Measurements from ENCODE around the gene RAB20. TPM values are rescaled to one million over a fixed set of nuclear protein-coding genes. Genes with fewer than 3 reads are reported as not detected.
"Not testable (repeated sequence)": the region's sequence is repeated elsewhere in the genome, so short reads cannot be mapped to it uniquely, and the experiment has no call there.

Gene RAB20
- polyA plus RNA-seq, 6 donors from 2014 or later: 0.74 to 3.4 (median 2.0) TPM; not detected in 1

- H3K4me3 Mint-ChIP-seq: no peak overlapping the region
- DNase-seq (no peak), ATAC-seq (ENCODE audit: low read depth in 2 of 2) (no peak)
- H3K36me3 Mint-ChIP-seq: peaks cover 5 to 17% of the 10 kb centered on the region in 2 donors
- H3K4me1 Mint-ChIP-seq: no peaks in the 10 kb centered on the region
- H3K27ac Mint-ChIP-seq: peak overlapping the region in 2 of 6 donors; percentile 16 to 62
- H3K9me3 Mint-ChIP-seq: peaks cover 0 to 22% (median 5%) of the 10 kb centered on the region in 7 donors
- peaks cover 0 to 31% (median 5%) of the 10 kb centered on the region in 3 donors for H3K27me3 Mint-ChIP-seq
These were observed 58.3 kb downstream of the RAB20 start for GRCh38 chr13:110503037-110503901.

- Mint-ChIP-seq H3K36me3 (peaks cover 5 to 17% of the 10 kb centered on the region in 2 donors), H3K4me1 (no peaks in the 10 kb centered on the region), H3K4me3 (no peak overlapping the region), H3K27ac (no peak overlapping the region), H3K9me3 (peaks cover 0 to 22% (median 5%) of the 10 kb centered on the region in 7 donors), H3K27me3 (peaks cover 0 to 21% (median 5%) of the 10 kb centered on the region in 3 donors)
- ATAC-seq (ENCODE audit: low read depth in 2 of 2) (no peak), DNase-seq (no peak)
These were observed 60.3 kb downstream of the RAB20 start for GRCh38 chr13:110501188-110501587.

- H3K9me3 Mint-ChIP-seq: peaks cover 0 to 22% (median 5%) of the 10 kb centered on the region in 7 donors
- no peaks in the 10 kb centered on the region for H3K4me1 Mint-ChIP-seq
- no peak for ATAC-seq (ENCODE audit: low read depth in 2 of 2)
- no peak overlapping the region for H3K4me3 Mint-ChIP-seq
- peaks cover 0 to 14% (median 5%) of the 10 kb centered on the region in 3 donors for H3K27me3 Mint-ChIP-seq
- no peak for DNase-seq
- H3K27ac Mint-ChIP-seq: peak overlapping the region in 1 of 6 donors; percentile 29
- peaks cover 5 to 17% of the 10 kb centered on the region in 2 donors for H3K36me3 Mint-ChIP-seq
These were observed 61.2 kb downstream of the RAB20 start for GRCh38 chr13:110500341-110500740.

GRCh38 chr13:110499621-110500281 is 61.8 kb downstream of the RAB20 start:
- H3K27ac Mint-ChIP-seq: peak overlapping the region in 1 of 6 donors; percentile 29

GRCh38 chr13:110498765-110499164 is 62.8 kb downstream of the RAB20 start:
- no peak overlapping the region for H3K27ac Mint-ChIP-seq

More at GRCh38 chr13:110499621-110500281, 61.8 kb downstream of the RAB20 start:
- Mint-ChIP-seq H3K4me1 (no peaks in the 10 kb centered on the region), H3K9me3 (peaks cover 0 to 22% (median 5%) of the 10 kb centered on the region in 7 donors), H3K36me3 (peaks cover 5 to 17% of the 10 kb centered on the region in 2 donors), H3K4me3 (no peak overlapping the region), H3K27me3 (peaks cover 0 to 14% (median 5%) of the 10 kb centered on the region in 3 donors)
- DNase-seq (no peak), ATAC-seq (ENCODE audit: low read depth in 2 of 2) (no peak)

GRCh38 chr13:110498327-110498726 is 63.2 kb downstream of the RAB20 start:
- H3K27me3 Mint-ChIP-seq: peaks cover 0 to 14% (median 5%) of the 10 kb centered on the region in 3 donors
- H3K27ac Mint-ChIP-seq: no peak overlapping the region
- DNase-seq (no peak), ATAC-seq (ENCODE audit: low read depth in 2 of 2) (no peak)
- no peak overlapping the region for H3K4me3 Mint-ChIP-seq
- H3K36me3 Mint-ChIP-seq: peaks cover 5 to 17% of the 10 kb centered on the region in 2 donors
- peaks cover 0 to 22% (median 5%) of the 10 kb centered on the region in 7 donors for H3K9me3 Mint-ChIP-seq
- no peaks in the 10 kb centered on the region for H3K4me1 Mint-ChIP-seq

More at GRCh38 chr13:110498765-110499164, 62.8 kb downstream of the RAB20 start:
- peaks cover 0 to 14% (median 5%) of the 10 kb centered on the region in 3 donors for H3K27me3 Mint-ChIP-seq
- no peak overlapping the region for H3K4me3 Mint-ChIP-seq
- H3K9me3 Mint-ChIP-seq: peaks cover 0 to 22% (median 5%) of the 10 kb centered on the region in 7 donors
- no peaks in the 10 kb centered on the region for H3K4me1 Mint-ChIP-seq
- DNase-seq (no peak), ATAC-seq (ENCODE audit: low read depth in 2 of 2) (no peak)
- peaks cover 5 to 17% of the 10 kb centered on the region in 2 donors for H3K36me3 Mint-ChIP-seq

GRCh38 chr13:110497896-110498295 is 63.6 kb downstream of the RAB20 start:
- not testable (repeated sequence) for H3K4me1 Mint-ChIP-seq; ATAC-seq (ENCODE audit: low read depth in 2 of 2); H3K27ac Mint-ChIP-seq; DNase-seq; H3K4me3 Mint-ChIP-seq
- Mint-ChIP-seq H3K27me3 (peaks cover 0 to 14% (median 5%) of the 10 kb centered on the region in 3 donors), H3K9me3 (peaks cover 0 to 22% (median 5%) of the 10 kb centered on the region in 7 donors), H3K36me3 (peaks cover 5 to 17% of the 10 kb centered on the region in 2 donors)

- no peak for ATAC-seq (ENCODE audit: low read depth in 2 of 2)
- peaks cover 0 to 22% (median 5%) of the 10 kb centered on the region in 7 donors for H3K9me3 Mint-ChIP-seq
These were observed 64.5 kb downstream of the RAB20 start for GRCh38 chr13:110497003-110497402.

GRCh38 chr13:110496281-110496680 is 65.2 kb downstream of the RAB20 start:
- H3K27ac Mint-ChIP-seq: no peak overlapping the region
- H3K9me3 Mint-ChIP-seq: peaks cover 0 to 22% (median 5%) of the 10 kb centered on the region in 7 donors
- DNase-seq: no peak
- H3K36me3 Mint-ChIP-seq: peaks cover 5 to 17% of the 10 kb centered on the region in 2 donors
- no peaks in the 10 kb centered on the region for H3K4me1 Mint-ChIP-seq
- peaks cover 0 to 14% (median 0%) of the 10 kb centered on the region in 3 donors for H3K27me3 Mint-ChIP-seq
- no peak for ATAC-seq (ENCODE audit: low read depth in 2 of 2)
- H3K4me3 Mint-ChIP-seq: no peak overlapping the region

More at GRCh38 chr13:110497003-110497402, 64.5 kb downstream of the RAB20 start:
- Mint-ChIP-seq H3K4me3 (no peak overlapping the region), H3K27me3 (peaks cover 0 to 14% (median 4%) of the 10 kb centered on the region in 3 donors), H3K4me1 (no peaks in the 10 kb centered on the region), H3K27ac (peak overlapping the region in 1 of 6 donors; percentile 75), H3K36me3 (peaks cover 5 to 17% of the 10 kb centered on the region in 2 donors)
- no peak for DNase-seq

- no peak overlapping the region for H3K4me3 Mint-ChIP-seq
- H3K27me3 Mint-ChIP-seq: peaks cover 0 to 10% (median 0%) of the 10 kb centered on the region in 3 donors
- DNase-seq (no peak), ATAC-seq (ENCODE audit: low read depth in 2 of 2) (no peak)
- peaks cover 5 to 17% of the 10 kb centered on the region in 2 donors for H3K36me3 Mint-ChIP-seq
- no peaks in the 10 kb centered on the region for H3K4me1 Mint-ChIP-seq
- H3K9me3 Mint-ChIP-seq: peaks cover 0 to 21% (median 5%) of the 10 kb centered on the region in 7 donors
- no peak overlapping the region for H3K27ac Mint-ChIP-seq
These were observed 65.6 kb downstream of the RAB20 start for GRCh38 chr13:110495881-110496280.

- Mint-ChIP-seq H3K4me3 (no peak overlapping the region), H3K27ac (peak overlapping the region in 1 of 6 donors; percentile 26), H3K27me3 (peaks cover 0 to 5% (median 0%) of the 10 kb centered on the region in 3 donors), H3K9me3 (peaks cover 0 to 16% (median 5%) of the 10 kb centered on the region in 7 donors), H3K36me3 (peaks cover 5 to 16% of the 10 kb centered on the region in 2 donors), H3K4me1 (no peaks in the 10 kb centered on the region)
- no peak for DNase-seq
- no peak for ATAC-seq (ENCODE audit: low read depth in 2 of 2)
These were observed 66.1 kb downstream of the RAB20 start for GRCh38 chr13:110495376-110495775.

- H3K4me3 Mint-ChIP-seq: no peak overlapping the region
- H3K4me1 Mint-ChIP-seq: no peaks in the 10 kb centered on the region
- ATAC-seq (ENCODE audit: low read depth in 2 of 2): no peak
- DNase-seq: no peak
- no peaks in the 10 kb centered on the region for H3K9me3 Mint-ChIP-seq
- H3K36me3 Mint-ChIP-seq: no peaks in the 10 kb centered on the region
- H3K27ac Mint-ChIP-seq: no peak overlapping the region
- no peaks in the 10 kb centered on the region for H3K27me3 Mint-ChIP-seq
These were observed 67.9 kb downstream of the RAB20 start for GRCh38 chr13:110493613-110494012.

All from naive B cell (primary cell).